ENCODE data around the gene INPP4B.

INPP4B gene

DNA sequence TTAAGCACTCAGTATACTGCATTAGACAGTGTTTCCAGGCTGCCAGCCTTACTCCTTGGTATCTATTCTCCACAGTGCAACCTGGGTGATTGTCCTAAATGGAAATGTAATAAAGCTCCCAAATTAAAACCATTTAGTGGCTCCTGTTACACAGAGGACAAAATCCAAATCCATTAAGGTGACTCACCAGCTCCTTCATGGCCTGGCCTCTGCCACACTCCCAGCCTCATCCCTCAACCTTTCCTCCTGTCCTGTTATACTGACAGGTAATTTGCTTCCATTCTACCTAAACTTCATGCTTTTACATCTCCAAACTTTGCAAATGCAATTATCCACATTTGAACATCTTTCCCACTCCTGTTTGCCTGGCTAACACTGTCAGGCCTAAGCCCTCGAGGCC, 140.3 kb downstream of the INPP4B start:
- Histone ChIP-seq H3K36me3 (ENCODE audit: low read depth) (no peaks in the 10 kb centered on the region), H3K9me3 (ENCODE audit: severe bottlenecking) (no peaks in the 10 kb centered on the region), H3K4me3 (ENCODE audit: severe bottlenecking) (no peak overlapping the region), H3K27ac (ENCODE audit: poor library complexity, severe bottlenecking) (no peak overlapping the region), H3K27me3 (ENCODE audit: insufficient read depth, poor library complexity, severe bottlenecking) (no peaks in the 10 kb centered on the region), H3K4me1 (ENCODE audit: insufficient read depth, poor library complexity, severe bottlenecking) (no peaks in the 10 kb centered on the region)
- ATAC-seq (ENCODE audit: low read depth) (no peak), DNase-seq (ENCODE audit: low spot score) (no peak)
- TF ChIP-seq, protein P1, sequence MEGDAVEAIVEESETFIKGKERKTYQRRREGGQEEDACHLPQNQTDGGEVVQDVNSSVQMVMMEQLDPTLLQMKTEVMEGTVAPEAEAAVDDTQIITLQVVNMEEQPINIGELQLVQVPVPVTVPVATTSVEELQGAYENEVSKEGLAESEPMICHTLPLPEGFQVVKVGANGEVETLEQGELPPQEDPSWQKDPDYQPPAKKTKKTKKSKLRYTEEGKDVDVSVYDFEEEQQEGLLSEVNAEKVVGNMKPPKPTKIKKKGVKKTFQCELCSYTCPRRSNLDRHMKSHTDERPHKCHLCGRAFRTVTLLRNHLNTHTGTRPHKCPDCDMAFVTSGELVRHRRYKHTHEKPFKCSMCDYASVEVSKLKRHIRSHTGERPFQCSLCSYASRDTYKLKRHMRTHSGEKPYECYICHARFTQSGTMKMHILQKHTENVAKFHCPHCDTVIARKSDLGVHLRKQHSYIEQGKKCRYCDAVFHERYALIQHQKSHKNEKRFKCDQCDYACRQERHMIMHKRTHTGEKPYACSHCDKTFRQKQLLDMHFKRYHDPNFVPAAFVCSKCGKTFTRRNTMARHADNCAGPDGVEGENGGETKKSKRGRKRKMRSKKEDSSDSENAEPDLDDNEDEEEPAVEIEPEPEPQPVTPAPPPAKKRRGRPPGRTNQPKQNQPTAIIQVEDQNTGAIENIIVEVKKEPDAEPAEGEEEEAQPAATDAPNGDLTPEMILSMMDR (IDR thresholded peaks at IDR 0.05; ENCODE audit: poor library complexity, severe bottlenecking) = no peak

DNA sequence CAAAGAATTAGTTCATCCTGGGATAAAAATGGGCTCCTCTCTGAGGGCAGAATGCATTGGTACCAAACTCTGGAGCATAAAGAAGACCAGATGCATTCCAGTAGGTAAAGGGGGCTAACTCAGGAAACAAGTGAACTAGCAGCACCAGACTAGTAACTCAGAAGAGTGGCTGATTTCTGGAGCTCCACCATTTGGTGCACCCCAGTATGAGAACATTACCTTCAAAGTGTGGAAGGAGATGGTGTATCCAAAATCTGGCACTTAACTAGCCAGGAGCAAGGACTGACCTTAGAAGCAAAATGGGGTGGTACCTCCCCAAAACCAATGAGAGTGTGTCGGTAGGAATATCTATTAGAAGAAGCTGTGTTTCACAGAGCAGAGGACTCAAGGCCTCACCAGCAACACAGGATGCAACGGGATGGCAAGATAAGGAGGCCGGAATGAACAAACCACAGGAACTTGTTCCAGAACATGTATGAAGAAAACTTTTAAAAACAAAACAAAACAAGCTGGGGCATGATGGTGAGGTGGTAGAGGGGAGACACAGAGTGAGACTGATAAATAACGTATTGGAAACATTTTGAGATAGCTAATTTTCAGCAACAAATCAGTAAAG, 142.3 kb downstream of the INPP4B start:
- Histone ChIP-seq H3K4me1 (ENCODE audit: insufficient read depth, poor library complexity, severe bottlenecking) (no peaks in the 10 kb centered on the region), H3K9me3 (ENCODE audit: severe bottlenecking) (no peaks in the 10 kb centered on the region), H3K4me3 (ENCODE audit: severe bottlenecking) (no peak overlapping the region), H3K27ac (ENCODE audit: poor library complexity, severe bottlenecking) (no peak overlapping the region), H3K27me3 (ENCODE audit: insufficient read depth, poor library complexity, severe bottlenecking) (no peaks in the 10 kb centered on the region), H3K36me3 (ENCODE audit: low read depth) (no peaks in the 10 kb centered on the region)
- TF ChIP-seq, protein P1 (IDR thresholded peaks at IDR 0.05; ENCODE audit: poor library complexity, severe bottlenecking) = no peak
- DNase-seq (ENCODE audit: low spot score) (no peak), ATAC-seq (ENCODE audit: low read depth) (no peak)

DNA sequence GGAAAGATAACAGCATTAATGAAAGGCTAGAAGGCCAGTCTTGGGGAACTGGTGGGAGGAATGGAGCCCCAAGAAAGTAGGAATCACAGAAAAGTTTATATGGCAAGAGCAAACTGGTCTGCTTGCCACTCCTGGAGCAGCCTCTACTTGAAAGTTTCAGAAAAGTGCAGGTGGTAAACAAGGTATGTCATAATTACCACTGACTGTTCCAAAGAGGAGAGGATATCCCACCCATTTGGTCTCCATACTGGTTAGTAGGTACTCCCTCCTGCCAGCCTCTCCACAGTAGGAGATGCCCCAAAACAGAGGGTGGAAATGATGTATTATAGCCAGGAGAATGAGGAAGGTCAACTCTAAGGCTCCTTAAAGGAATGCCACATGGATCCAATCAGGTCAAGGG, 145.1 kb downstream of the INPP4B start:
- no peaks in the 10 kb centered on the region for H3K4me1 ChIP-seq (ENCODE audit: insufficient read depth, poor library complexity, severe bottlenecking)
- H3K27me3 ChIP-seq (ENCODE audit: insufficient read depth, poor library complexity, severe bottlenecking) = no peaks in the 10 kb centered on the region
- H3K36me3 ChIP-seq (ENCODE audit: low read depth) = no peaks in the 10 kb centered on the region
- no peak overlapping the region for H3K27ac ChIP-seq (ENCODE audit: poor library complexity, severe bottlenecking)
- ATAC-seq (ENCODE audit: low read depth) (no peak), DNase-seq (ENCODE audit: low spot score) (no peak)
- TF ChIP-seq, protein P1 (IDR thresholded peaks at IDR 0.05; ENCODE audit: poor library complexity, severe bottlenecking) = no peak
- no peak overlapping the region for H3K4me3 ChIP-seq (ENCODE audit: severe bottlenecking)
- no peaks in the 10 kb centered on the region for H3K9me3 ChIP-seq (ENCODE audit: severe bottlenecking)

DNA sequence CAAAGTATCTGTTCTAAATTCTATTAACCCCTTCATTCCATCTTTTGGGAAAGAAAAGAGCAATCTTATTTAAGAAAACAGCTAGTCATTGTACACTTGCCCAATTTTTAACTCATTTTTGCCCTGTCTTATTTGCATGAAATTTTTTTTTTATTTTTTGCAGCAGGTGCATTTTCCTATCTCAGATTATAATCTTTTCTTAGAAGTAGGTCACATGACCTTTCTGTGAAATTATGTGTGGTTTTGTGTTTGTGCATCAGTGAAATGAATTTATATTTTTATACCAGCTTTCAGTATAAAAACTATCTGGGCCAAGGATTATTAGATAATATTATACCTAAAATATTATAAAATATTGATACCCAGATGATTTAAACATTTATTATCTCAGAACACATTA, 145.6 kb downstream of the INPP4B start:
- Histone ChIP-seq H3K9me3 (ENCODE audit: severe bottlenecking) (no peaks in the 10 kb centered on the region), H3K4me1 (ENCODE audit: insufficient read depth, poor library complexity, severe bottlenecking) (no peaks in the 10 kb centered on the region), H3K27me3 (ENCODE audit: insufficient read depth, poor library complexity, severe bottlenecking) (no peaks in the 10 kb centered on the region), H3K36me3 (ENCODE audit: low read depth) (no peaks in the 10 kb centered on the region), H3K27ac (ENCODE audit: poor library complexity, severe bottlenecking) (no peak overlapping the region), H3K4me3 (ENCODE audit: severe bottlenecking) (no peak overlapping the region)
- TF ChIP-seq, protein P1 (IDR thresholded peaks at IDR 0.05; ENCODE audit: poor library complexity, severe bottlenecking) = no peak
- ATAC-seq (ENCODE audit: low read depth) = no peak
- DNase-seq (ENCODE audit: low spot score) = no peak

DNA sequence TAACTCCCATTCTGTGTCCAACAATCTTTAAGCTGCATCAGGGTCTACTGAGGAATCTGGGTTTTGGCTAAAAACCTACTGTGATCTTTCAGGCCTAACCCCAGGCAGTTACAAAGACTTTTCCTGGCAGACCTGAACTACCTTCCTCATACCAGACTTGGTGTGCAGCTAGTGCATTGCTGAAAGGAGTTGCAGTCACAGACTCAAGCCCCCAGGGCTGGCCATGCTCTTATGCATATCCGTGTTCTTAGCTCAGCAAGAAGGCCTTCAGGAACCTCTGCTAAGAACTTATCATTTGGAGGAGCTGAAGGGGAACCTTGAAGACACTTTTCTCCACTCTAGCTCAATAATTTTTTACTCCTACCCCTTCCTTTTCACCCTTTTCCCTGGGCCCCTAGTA, 147.5 kb downstream of the INPP4B start:
- TF ChIP-seq, protein P1 (IDR thresholded peaks at IDR 0.05; ENCODE audit: poor library complexity, severe bottlenecking) = no peak
- H3K27ac ChIP-seq (ENCODE audit: poor library complexity, severe bottlenecking) = no peak overlapping the region
- no peak overlapping the region for H3K4me3 ChIP-seq (ENCODE audit: severe bottlenecking)
- no peaks in the 10 kb centered on the region for H3K27me3 ChIP-seq (ENCODE audit: insufficient read depth, poor library complexity, severe bottlenecking)
- no peaks in the 10 kb centered on the region for H3K36me3 ChIP-seq (ENCODE audit: low read depth)
- DNase-seq (ENCODE audit: low spot score) (no peak), ATAC-seq (ENCODE audit: low read depth) (no peak)
- H3K4me1 ChIP-seq (ENCODE audit: insufficient read depth, poor library complexity, severe bottlenecking) = no peaks in the 10 kb centered on the region
- H3K9me3 ChIP-seq (ENCODE audit: severe bottlenecking) = no peaks in the 10 kb centered on the region

All from RWPE2 (cell line).